H54 (cell line): ENCODE measurements around the gene TRAF3.
A peak's percentile ranks its signal among the peaks of the same experiment; 100 is the strongest.
"Not testable (repeated sequence)": the region's sequence is repeated elsewhere in the genome, so short reads cannot be mapped to it uniquely, and the experiment has no call there.

Experiments
- DNase-seq: peaks from one replicate; pipeline ENCODE4 v3.0.0; 2011; ENCODE audit warnings: low spot score, mixed read lengths; ENCODE audit not compliant: insufficient read length
- FAIRE-seq: peaks from 3 replicates; lab custom pipeline; 2011; peaks lifted over from hg19 to GRCh38; lab: Jason Lieb, UNC
- POLR2A ChIP-seq: IDR thresholded peaks from 2 replicates; pipeline ENCODE4 v1.6.1; 2011; ENCODE audit warnings: low read depth, mild to moderate bottlenecking, low read length

The TRAF3 gene

DNA sequence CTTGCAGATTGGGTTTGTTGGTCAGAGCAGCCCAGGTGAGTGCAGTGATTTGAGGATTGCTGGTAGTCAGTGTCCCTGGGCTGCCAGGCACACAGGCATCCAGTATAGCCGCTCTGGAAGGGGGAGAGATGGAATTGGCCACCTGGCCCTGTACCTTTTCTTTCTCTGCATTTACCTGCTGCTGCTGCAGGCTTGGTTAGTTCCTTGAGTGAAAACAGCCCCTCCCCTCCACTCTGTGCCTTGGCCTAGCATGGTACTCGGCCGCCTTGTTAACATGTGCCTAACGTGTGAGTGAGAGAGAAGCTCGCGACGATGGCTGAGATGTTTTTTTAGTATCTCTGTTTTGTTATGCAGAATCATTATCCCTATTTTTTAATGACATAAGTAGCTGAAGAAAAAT lies 95.9 kb downstream of the TRAF3 start:
- no peak for TF ChIP-seq POLR2A
- no peak for DNase-seq
- no peak for FAIRE-seq

DNA sequence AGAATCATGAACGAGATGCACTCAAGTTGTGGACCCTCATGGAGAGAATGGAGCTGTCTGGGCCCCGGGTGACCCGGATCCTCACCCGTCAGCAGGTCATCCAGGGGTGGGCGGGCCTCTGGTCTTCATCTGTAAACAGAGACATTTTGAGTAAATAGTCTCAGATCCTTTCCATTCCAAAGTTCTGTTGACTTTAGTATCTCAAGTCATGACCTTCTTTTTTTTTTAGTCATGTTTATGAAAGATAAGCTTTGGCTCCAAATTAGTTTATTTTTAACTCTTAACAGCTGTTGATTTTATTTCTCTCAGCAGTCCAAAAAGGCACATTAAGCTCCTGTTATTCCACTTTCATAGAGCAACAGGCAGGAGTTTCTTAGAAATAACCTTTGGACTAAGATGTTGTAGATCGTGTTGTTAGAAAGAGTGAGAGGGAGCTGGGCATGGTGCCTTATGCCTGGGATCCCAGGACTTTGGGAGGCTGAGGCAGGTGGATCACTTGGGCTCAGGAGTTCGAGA lies 96.4 kb downstream of the TRAF3 start:
- no peak for FAIRE-seq
- TF ChIP-seq POLR2A = no peak
- DNase-seq = no peak

DNA sequence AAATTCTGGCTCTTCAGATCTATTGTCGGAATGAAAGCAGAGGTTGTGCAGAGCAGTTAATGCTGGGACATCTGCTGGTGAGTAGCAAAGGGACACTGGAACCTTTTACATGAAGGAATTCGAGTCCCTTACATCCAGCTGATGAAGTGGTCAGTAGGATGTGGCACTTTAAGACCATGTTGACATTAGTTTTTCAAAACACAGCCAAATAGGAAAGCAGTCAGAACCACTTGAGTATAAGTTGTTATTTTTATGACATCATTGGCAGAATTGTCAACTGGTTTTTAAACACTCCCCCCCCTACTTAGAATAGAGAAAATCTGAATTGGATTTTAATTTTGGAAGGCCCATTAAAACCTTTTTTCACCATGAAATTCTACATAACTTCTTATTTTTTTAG lies 98.4 kb downstream of the TRAF3 start:
- TF ChIP-seq POLR2A = no peak
- FAIRE-seq (peak; percentile 52), DNase-seq (no peak)

DNA sequence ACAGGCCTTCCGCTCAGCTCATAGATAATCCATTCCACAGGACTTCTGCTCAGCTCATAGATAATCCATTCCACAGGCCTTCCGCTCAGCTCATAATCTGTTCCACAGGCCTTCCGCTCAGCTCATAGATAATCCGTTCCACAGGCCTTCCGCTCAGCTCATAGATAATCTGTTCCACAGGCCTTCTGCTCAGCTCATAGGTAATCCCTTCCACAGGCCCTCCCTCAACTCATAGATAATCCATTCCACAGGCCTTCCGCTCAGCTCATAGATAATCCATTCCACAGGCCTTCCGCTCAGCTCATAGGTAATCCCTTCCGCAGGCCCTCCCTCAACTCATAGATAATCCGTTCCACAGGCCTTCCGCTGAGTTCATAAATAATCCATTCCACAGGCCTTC lies 100.3 kb downstream of the TRAF3 start:
- not testable (repeated sequence) for DNase-seq, FAIRE-seq

DNA sequence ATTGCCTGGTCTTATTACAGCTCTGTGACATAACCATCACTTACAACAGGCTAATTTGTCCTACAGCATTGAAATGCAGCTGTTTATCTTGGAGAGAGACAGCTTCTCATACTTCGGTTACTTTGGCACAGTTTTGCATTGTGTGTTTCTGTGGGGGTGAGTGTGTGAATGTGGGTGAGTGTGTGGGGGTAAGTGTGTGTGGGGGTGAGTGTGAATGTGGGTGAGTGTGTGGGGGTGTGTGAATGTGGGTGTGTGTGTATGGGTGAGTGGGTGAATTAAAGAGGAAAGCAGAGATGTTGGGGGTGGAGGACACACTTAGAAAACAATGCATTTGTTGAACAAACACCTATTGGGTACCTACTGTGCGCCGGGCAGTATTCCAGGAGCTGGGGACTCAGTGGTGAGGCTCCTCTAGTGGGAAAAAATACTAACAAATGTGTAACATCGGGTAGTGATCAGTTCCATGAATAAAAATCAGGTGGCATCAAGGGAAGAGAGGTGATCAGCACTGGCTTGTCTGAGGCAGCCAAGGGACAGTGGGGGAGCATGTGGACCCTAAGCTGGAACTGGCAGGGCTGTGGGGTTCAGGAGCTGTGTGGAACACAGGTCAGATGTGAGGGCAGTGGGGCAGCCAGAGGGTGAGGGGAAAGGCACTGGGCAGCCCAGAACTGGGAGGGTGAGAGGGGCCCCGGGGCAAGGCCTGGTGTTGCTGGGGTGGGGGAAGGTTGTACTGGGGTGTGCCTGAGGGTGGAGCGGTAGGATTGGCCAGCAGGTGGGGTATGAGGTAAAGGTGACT lies 101.1 kb downstream of the TRAF3 start:
- no peak for TF ChIP-seq POLR2A
- DNase-seq = no peak
- FAIRE-seq = peak; percentile 15

DNA sequence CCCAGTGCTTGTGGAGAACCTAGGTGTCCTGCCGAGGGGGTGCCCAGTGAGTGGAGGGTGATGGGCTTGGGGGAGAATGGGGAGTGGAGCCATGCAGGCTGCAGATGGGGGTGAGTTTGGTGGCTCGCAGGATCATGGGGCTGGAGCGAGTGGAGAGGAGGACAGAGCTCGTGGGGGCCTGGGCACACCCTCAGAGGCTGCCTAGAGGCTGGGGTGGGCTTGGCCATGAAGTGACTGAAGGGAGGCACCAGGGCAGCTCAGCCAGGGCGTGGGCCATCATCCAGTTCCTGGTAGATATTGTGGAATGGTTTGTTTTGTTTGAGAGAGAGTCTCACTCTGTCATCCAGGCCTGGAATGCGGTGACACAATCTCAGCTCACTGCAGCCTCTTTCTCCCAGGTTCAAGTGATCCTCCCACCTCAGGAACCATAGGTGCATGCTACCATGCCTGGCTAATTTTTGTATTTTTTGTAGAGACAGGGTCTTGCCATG lies 101.8 kb downstream of the TRAF3 start:
- TF ChIP-seq POLR2A = no peak
- FAIRE-seq = no peak
- peak; percentile 36 for DNase-seq

DNA sequence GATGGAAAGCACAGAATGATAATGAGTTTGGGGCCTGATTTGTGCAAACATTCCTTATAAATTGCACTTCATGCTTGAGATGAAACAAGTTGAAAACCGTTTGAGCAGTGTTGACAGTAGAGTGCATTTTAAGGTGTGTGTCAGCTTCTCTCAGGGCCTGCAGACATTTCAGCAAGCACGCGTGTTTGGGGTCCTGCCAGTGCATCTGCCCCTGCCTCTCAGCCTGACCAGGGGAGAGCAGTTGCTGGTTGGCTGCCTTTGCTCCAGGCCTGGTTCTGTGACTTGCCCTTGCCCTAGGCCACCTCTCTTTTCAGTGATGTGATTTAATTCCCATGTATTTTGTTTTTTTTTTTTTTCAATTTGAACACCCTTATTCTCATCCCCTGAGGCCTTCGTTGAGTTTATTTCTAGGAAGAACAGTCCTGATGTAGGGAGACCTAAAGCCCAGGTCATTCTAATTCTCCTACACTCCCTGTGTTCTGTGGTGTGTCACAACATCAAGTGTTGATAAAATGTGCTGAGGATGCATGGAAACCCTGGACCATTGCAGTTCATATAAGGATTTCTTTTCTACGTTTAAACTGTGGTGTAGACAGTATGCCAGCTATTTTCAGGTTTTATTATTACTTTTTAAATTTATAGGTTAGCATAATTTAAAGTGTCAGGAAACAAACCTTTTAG lies 105.1 kb downstream of the TRAF3 start:
- no peak for TF ChIP-seq POLR2A
- DNase-seq = no peak
- FAIRE-seq = no peak

DNA sequence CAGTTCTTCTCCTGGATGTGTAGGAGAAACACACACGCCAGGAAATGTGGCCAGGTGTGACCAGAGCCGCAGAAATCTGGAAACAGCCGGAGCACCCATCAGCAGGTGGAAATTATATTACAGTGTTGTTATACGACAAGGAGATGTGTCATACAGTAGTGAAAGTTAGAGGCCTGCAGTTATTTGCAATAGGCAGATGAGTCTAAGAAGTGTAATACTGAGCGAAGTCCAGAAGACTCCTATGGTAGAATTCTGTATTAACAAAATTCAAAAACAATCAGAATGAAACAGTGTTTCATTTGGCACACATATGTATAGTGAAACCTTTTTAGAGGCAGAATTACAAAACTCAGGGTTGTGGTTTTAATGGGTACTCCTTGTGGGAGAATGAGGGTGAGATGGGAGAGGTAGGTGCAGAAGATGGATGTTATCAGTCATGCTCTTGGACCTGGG lies 105.9 kb downstream of the TRAF3 start:
- FAIRE-seq = no peak

DNA sequence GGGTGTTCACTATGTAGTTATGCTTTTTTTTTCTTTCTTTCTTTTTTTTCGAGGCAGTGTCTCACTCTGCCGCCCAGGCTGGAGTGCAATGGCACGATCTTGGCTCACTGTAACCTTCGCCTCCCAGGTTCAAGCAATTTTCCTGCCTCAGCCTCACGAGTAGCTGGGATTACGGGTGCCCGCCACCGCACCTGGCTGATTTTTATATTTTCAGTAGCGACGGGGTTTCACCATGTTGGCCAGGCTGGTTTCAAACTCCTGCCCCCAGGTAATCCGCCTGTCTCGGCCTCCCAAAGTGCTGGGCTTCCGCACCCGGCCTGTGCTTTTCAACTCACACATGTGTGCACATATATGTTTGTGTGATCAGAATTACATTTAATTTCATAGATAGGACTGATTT lies 106.3 kb downstream of the TRAF3 start:
- FAIRE-seq = no peak
- no peak for DNase-seq
- TF ChIP-seq POLR2A = no peak

More for the DNA sequence above, 105.9 kb downstream of the TRAF3 start:
- DNase-seq = no peak
- no peak for TF ChIP-seq POLR2A

DNA sequence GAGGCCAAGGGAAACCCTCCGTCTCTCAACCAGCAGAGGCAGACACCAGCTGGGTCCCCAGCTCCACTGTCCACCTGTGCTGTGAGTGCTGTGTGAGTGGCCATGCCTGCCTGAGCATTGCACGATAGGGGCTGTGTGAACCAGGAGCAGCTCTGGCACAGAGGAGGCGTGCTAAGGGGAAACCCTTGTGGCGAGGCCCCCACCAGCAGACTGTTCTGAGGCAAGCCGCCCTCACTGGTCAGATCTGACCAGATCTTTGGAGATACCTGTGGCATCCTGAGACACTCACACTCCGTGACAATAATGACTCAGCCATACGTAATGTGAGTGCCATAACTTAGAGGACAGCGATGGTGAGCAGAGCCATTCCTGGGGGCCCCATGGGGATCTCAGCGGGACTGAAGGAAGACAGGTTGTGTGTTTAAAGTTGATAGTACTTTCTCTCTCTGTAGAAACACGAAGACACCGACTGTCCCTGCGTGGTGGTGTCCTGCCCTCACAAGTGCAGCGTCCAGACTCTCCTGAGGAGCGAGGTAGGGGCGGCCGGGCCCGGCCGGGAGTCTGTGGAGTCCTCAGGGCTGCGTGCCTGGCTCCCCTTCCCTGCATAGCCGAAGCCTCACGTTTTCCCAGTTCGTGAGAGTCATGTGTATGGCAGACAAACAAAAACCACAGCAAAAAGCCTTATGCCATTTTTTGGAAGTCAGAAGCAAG lies 108.6 kb downstream of the TRAF3 start:
- FAIRE-seq (no peak), DNase-seq (no peak)
- no peak for TF ChIP-seq POLR2A

DNA sequence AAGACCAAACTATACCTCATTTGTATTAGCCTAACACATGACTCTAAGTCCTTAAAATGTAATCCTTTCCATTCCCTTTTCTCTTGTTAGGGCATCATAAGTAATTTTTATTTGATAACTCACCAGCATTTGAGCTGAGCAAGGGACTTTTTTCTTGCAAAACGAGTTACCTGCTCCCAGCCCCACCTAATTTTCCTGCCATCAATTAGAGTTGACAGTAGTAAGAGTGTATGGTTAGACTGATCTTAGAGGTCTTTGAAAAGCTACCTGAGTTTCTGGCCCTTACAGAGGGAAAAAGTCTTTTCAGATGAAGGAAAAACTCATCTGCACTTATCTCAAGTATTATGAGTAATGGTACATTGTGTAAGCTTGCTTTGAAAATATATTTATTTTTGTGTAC lies 111.5 kb downstream of the TRAF3 start:
- DNase-seq (no peak), FAIRE-seq (no peak)
- no peak for TF ChIP-seq POLR2A

DNA sequence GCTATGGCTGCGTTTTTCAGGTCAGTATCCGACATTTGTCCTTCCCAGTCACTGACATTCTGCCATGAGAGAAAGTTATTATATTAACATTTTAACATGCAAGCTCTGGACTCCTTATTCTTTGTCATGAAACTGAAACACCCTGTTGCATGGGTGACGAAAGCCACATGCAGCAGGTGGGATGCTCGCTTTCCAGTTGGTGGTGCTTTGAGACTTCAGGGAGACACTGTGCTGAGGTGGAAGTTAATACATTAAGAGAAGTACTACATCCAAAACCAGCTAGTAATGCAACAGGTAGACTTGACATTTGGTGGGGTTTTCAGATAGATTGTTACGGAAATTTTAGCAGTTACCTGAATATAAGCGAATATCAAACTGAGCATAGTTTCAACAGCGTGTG lies 112.4 kb downstream of the TRAF3 start:
- TF ChIP-seq POLR2A = no peak
- no peak for FAIRE-seq
- DNase-seq = no peak

DNA sequence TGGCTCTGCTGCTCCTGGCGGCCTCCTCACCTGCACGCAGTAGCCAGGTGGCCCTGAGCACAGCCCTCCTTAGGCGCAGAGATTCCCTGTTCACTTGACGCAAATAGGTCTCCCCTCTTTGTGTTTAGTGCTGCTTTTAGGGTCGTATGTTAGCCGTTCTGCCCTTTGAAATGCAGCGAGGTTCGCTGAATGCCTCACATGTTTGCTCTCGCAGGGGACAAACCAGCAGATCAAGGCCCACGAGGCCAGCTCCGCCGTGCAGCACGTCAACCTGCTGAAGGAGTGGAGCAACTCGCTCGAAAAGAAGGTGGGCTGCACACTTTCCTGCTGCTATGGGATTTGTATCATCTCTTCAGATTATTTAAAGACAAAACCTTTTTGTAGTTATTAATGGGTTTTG lies 113.9 kb downstream of the TRAF3 start:
- DNase-seq (no peak), FAIRE-seq (no peak)
- TF ChIP-seq POLR2A = no peak

DNA sequence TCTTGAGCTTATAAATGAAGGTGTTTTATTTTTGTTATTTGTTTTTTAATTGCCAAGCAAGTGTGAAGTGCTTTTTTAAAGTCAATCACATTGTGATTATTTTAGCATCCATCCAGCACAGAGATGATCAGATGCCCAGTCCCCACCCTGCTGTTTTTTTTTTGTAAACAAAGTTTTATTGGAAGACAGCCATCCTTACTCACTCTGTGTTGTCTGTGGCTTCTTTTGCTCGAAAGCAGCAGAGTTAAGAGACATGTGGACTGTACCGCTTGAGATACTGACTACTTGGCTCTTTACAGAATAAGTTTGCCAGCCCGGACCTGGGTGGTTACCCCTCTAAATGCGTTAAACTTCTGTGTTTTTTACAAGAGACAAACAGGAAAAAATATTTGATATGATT lies 114.3 kb downstream of the TRAF3 start:
- FAIRE-seq (peak; percentile 97), DNase-seq (no peak)
- TF ChIP-seq POLR2A = no peak
